ENCODE results near the gene H1-8.

H1-8 gene

GRCh38 chr3:129576514-129577352, 33.8 kb downstream of the H1-8 start:
- Histone ChIP-seq H3K9me3 (ENCODE audit: severe bottlenecking) (no peaks in the 10 kb centered on the region), H3K4me3 (ENCODE audit: severe bottlenecking) (no peak overlapping the region), H3K36me3 (ENCODE audit: low read depth) (no peaks in the 10 kb centered on the region), H3K27ac (ENCODE audit: poor library complexity, severe bottlenecking) (no peak overlapping the region), H3K27me3 (ENCODE audit: insufficient read depth, poor library complexity, severe bottlenecking) (no peaks in the 10 kb centered on the region), H3K4me1 (ENCODE audit: insufficient read depth, poor library complexity, severe bottlenecking) (no peaks in the 10 kb centered on the region)
- DNase-seq (ENCODE audit: low spot score) (no peak), ATAC-seq (ENCODE audit: low read depth) (no peak)
- TF ChIP-seq CTCF (IDR thresholded peaks at IDR 0.05; ENCODE audit: poor library complexity, severe bottlenecking), result no peak

GRCh38 chr3:129577366-129577765, 34.4 kb downstream of the H1-8 start:
- DNase-seq (ENCODE audit: low spot score) (no peak), ATAC-seq (ENCODE audit: low read depth) (no peak)
- TF ChIP-seq CTCF (IDR thresholded peaks at IDR 0.05; ENCODE audit: poor library complexity, severe bottlenecking), result no peak
- no peaks in the 10 kb centered on the region for H3K9me3 ChIP-seq (ENCODE audit: severe bottlenecking)
- no peaks in the 10 kb centered on the region for H3K27me3 ChIP-seq (ENCODE audit: insufficient read depth, poor library complexity, severe bottlenecking)
- H3K4me3 ChIP-seq (ENCODE audit: severe bottlenecking), result no peak overlapping the region
- H3K27ac ChIP-seq (ENCODE audit: poor library complexity, severe bottlenecking), result no peak overlapping the region
- H3K4me1 ChIP-seq (ENCODE audit: insufficient read depth, poor library complexity, severe bottlenecking), result no peaks in the 10 kb centered on the region
- no peaks in the 10 kb centered on the region for H3K36me3 ChIP-seq (ENCODE audit: low read depth)

GRCh38 chr3:129577925-129578786, 35.2 kb downstream of the H1-8 start:
- no peaks in the 10 kb centered on the region for H3K36me3 ChIP-seq (ENCODE audit: low read depth)
- ATAC-seq (ENCODE audit: low read depth), result no peak
- no peak for DNase-seq (ENCODE audit: low spot score)
- no peak for TF ChIP-seq CTCF (IDR thresholded peaks at IDR 0.05; ENCODE audit: poor library complexity, severe bottlenecking)
- no peaks in the 10 kb centered on the region for H3K4me1 ChIP-seq (ENCODE audit: insufficient read depth, poor library complexity, severe bottlenecking)
- no peak overlapping the region for H3K27ac ChIP-seq (ENCODE audit: poor library complexity, severe bottlenecking)
- H3K27me3 ChIP-seq (ENCODE audit: insufficient read depth, poor library complexity, severe bottlenecking), result no peaks in the 10 kb centered on the region
- no peaks in the 10 kb centered on the region for H3K9me3 ChIP-seq (ENCODE audit: severe bottlenecking)
- H3K4me3 ChIP-seq (ENCODE audit: severe bottlenecking), result no peak overlapping the region

- no peaks in the 10 kb centered on the region for H3K4me1 ChIP-seq (ENCODE audit: insufficient read depth, poor library complexity, severe bottlenecking)
- H3K36me3 ChIP-seq (ENCODE audit: low read depth), result no peaks in the 10 kb centered on the region
- no peak for TF ChIP-seq CTCF (IDR thresholded peaks at IDR 0.05; ENCODE audit: poor library complexity, severe bottlenecking)
- no peaks in the 10 kb centered on the region for H3K27me3 ChIP-seq (ENCODE audit: insufficient read depth, poor library complexity, severe bottlenecking)
- ATAC-seq (ENCODE audit: low read depth), result no peak
- H3K27ac ChIP-seq (ENCODE audit: poor library complexity, severe bottlenecking), result no peak overlapping the region
- H3K4me3 ChIP-seq (ENCODE audit: severe bottlenecking), result no peak overlapping the region
- no peaks in the 10 kb centered on the region for H3K9me3 ChIP-seq (ENCODE audit: severe bottlenecking)
- no peak for DNase-seq (ENCODE audit: low spot score)
These were observed 37.0 kb downstream of the H1-8 start for GRCh38 chr3:129579991-129580390.

Data from RWPE2 (cell line).